ENCODE data around the gene ANKS1A.

ANKS1A gene

GRCh38 chr6:35082733-35083403 lies 193.8 kb downstream of the ANKS1A start:
- DNase-seq (ENCODE audit: low spot score), result no peak

- DNase-seq (ENCODE audit: low spot score), result no peak
Observed at GRCh38 chr6:35083507-35083906, 194.5 kb downstream of the ANKS1A start.

GRCh38 chr6:35084041-35084491 lies 195.0 kb downstream of the ANKS1A start:
- DNase-seq (ENCODE audit: low spot score), result no peak

GRCh38 chr6:35084511-35085203 lies 195.6 kb downstream of the ANKS1A start:
- no peak for DNase-seq (ENCODE audit: low spot score)

- no peak for DNase-seq (ENCODE audit: low spot score)
Observed at GRCh38 chr6:35085359-35086281, 196.6 kb downstream of the ANKS1A start.

GRCh38 chr6:35086282-35086632 lies 197.2 kb downstream of the ANKS1A start:
- DNase-seq (ENCODE audit: low spot score), result no peak

- DNase-seq (ENCODE audit: low spot score), result no peak
Observed at GRCh38 chr6:35086636-35087360, 197.7 kb downstream of the ANKS1A start.

- DNase-seq (ENCODE audit: low spot score), result no peak
Observed at GRCh38 chr6:35087361-35088280, 198.6 kb downstream of the ANKS1A start.

- DNase-seq (ENCODE audit: low spot score), result no peak
Observed at GRCh38 chr6:35088281-35089215, 199.5 kb downstream of the ANKS1A start.

- no peak for DNase-seq (ENCODE audit: low spot score)
Observed at GRCh38 chr6:35089216-35089934, 200.3 kb downstream of the ANKS1A start.

GRCh38 chr6:35089935-35090505 lies 201.0 kb downstream of the ANKS1A start:
- no peak for DNase-seq (ENCODE audit: low spot score)

- no peak for DNase-seq (ENCODE audit: low spot score)
Observed at GRCh38 chr6:35090734-35091133, 201.7 kb downstream of the ANKS1A start.

- no peak for DNase-seq (ENCODE audit: low spot score)
Observed at GRCh38 chr6:35091346-35092083, 202.5 kb downstream of the ANKS1A start.

- no peak for DNase-seq (ENCODE audit: low spot score)
Observed at GRCh38 chr6:35092362-35093117, 203.5 kb downstream of the ANKS1A start.

GRCh38 chr6:35093118-35093445 lies 204.0 kb downstream of the ANKS1A start:
- DNase-seq (ENCODE audit: low spot score), result no peak

- DNase-seq (ENCODE audit: low spot score), result no peak
Observed at GRCh38 chr6:35093783-35094182, 204.7 kb downstream of the ANKS1A start.

- DNase-seq (ENCODE audit: low spot score), result no peak
Observed at GRCh38 chr6:35094183-35094582, 205.1 kb downstream of the ANKS1A start.

Data from SK-N-DZ (cell line).